OCI-LY7 (cell line): ENCODE data around the gene TRPM3.

ENCODE experiments used
- EZH2phosphoT487 ChIP-seq: fragments of 200-600 bp; sonication (generic); IDR thresholded peaks from 2 replicates; pipeline ENCODE4 v1.6.1; 2018; ENCODE audit warnings: low read depth, borderline replicate concordance, mild to moderate bottlenecking, mixed run types, antibody characterized with exemption, low read length, moderate library complexity, mixed read lengths
- TF ChIP-seq, protein P1 (sequence below): fragments of 200-600 bp; sonication (generic); conservative IDR thresholded peaks from 2 replicates; pipeline ENCODE4 v1.5.1; 2014; ENCODE audit warnings: mild to moderate bottlenecking, antibody characterized with exemption, low read length, moderate library complexity, mixed read lengths

DNA sequence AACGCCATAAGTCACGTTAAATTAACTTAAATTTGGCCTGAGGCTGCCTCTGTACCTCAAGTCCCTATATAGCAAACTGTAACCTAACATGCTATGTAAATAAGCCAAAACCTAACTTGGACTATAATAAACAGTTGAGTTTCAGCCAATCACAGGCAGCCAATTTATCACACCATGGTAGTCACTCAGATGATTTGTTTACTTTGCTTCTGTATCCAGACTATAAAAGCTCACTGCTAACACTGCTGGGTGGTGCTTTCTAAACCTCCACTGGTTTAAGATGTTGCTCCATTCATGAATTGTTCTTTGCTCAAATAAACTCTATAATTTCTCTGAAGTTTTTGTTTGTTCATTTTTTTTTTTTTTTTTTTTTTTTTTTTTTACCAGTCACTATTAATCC lies 62.8 kb downstream of the TRPM3 start:
- TF ChIP-seq, protein P1, sequence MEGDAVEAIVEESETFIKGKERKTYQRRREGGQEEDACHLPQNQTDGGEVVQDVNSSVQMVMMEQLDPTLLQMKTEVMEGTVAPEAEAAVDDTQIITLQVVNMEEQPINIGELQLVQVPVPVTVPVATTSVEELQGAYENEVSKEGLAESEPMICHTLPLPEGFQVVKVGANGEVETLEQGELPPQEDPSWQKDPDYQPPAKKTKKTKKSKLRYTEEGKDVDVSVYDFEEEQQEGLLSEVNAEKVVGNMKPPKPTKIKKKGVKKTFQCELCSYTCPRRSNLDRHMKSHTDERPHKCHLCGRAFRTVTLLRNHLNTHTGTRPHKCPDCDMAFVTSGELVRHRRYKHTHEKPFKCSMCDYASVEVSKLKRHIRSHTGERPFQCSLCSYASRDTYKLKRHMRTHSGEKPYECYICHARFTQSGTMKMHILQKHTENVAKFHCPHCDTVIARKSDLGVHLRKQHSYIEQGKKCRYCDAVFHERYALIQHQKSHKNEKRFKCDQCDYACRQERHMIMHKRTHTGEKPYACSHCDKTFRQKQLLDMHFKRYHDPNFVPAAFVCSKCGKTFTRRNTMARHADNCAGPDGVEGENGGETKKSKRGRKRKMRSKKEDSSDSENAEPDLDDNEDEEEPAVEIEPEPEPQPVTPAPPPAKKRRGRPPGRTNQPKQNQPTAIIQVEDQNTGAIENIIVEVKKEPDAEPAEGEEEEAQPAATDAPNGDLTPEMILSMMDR: no peak
- TF ChIP-seq EZH2phosphoT487: no peak
